Right kidney (tissue), 9 donors: ENCODE data around the gene HSPA12A.

Experiments
- DNase-seq: peaks from one replicate; pipeline ENCODE4 v3.0.0-alpha.2; 2016
- long read RNA-seq, 8 donors: transcript quantifications; one replicate each; lab custom pipeline, GENCODE V29; 2026

The HSPA12A gene
- long read RNA-seq, donor 1, full-length matches to known transcripts: 2 of 2 reads
- long read RNA-seq, donor 1, partial matches to known transcripts: 0 of 2 reads
- long read RNA-seq, donor 1, other reads (novel, unspliced or antisense): 0 of 2 reads
- long read RNA-seq, donor 2, full-length matches to known transcripts: 1 of 1 reads
- long read RNA-seq, donor 2, partial matches to known transcripts: 0 of 1 reads
- long read RNA-seq, donor 2, other reads (novel, unspliced or antisense): 0 of 1 reads
- long read RNA-seq, donor 3, full-length matches to known transcripts: 2 of 2 reads
- long read RNA-seq, donor 3, partial matches to known transcripts: 0 of 2 reads
- long read RNA-seq, donor 3, other reads (novel, unspliced or antisense): 0 of 2 reads
- long read RNA-seq, donor 4, full-length matches to known transcripts: 6 of 11 reads
- long read RNA-seq, donor 4, partial matches to known transcripts: 5 of 11 reads
- long read RNA-seq, donor 4, other reads (novel, unspliced or antisense): 0 of 11 reads
- long read RNA-seq, donor 5, full-length matches to known transcripts: 11 of 11 reads
- long read RNA-seq, donor 5, partial matches to known transcripts: 0 of 11 reads
- long read RNA-seq, donor 5, other reads (novel, unspliced or antisense): 0 of 11 reads
- long read RNA-seq, donor 6, full-length matches to known transcripts: 8 of 8 reads
- long read RNA-seq, donor 6, partial matches to known transcripts: 0 of 8 reads
- long read RNA-seq, donor 6, other reads (novel, unspliced or antisense): 0 of 8 reads
- long read RNA-seq, donor 7, full-length matches to known transcripts: 6 of 6 reads
- long read RNA-seq, donor 7, partial matches to known transcripts: 0 of 6 reads
- long read RNA-seq, donor 7, other reads (novel, unspliced or antisense): 0 of 6 reads
- long read RNA-seq, donor 8, full-length matches to known transcripts: 4 of 4 reads
- long read RNA-seq, donor 8, partial matches to known transcripts: 0 of 4 reads
- long read RNA-seq, donor 8, other reads (novel, unspliced or antisense): 0 of 4 reads

- DNase-seq: peak; percentile 97
Observed at GRCh38 chr10:116742367-116743265, at the start of gene HSPA12A. Gene HSPA12A (minus strand): TSS chr10:116742566. CDS start chr10:116742469, 97 bp downstream.

DNA sequence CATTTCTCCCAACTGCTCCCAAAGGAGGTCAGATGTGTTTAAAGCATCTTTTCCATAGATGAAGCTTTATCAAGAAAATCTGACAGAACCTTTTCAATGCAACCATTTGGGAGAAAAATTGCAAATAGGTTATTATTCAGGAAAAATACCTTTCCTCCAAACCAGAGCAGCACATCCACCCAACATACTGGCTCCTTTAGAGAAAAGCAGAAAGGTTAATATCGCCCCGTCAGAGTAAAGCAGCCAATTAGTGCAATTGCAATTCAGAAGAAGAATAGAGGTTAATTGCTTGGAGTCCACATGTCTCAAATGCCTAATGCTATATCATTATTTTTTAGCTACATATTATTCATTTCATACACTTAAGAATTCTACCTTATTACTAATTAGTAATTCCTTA lies 48.9 kb upstream of the HSPA12A start:
- no peak for DNase-seq

DNA sequence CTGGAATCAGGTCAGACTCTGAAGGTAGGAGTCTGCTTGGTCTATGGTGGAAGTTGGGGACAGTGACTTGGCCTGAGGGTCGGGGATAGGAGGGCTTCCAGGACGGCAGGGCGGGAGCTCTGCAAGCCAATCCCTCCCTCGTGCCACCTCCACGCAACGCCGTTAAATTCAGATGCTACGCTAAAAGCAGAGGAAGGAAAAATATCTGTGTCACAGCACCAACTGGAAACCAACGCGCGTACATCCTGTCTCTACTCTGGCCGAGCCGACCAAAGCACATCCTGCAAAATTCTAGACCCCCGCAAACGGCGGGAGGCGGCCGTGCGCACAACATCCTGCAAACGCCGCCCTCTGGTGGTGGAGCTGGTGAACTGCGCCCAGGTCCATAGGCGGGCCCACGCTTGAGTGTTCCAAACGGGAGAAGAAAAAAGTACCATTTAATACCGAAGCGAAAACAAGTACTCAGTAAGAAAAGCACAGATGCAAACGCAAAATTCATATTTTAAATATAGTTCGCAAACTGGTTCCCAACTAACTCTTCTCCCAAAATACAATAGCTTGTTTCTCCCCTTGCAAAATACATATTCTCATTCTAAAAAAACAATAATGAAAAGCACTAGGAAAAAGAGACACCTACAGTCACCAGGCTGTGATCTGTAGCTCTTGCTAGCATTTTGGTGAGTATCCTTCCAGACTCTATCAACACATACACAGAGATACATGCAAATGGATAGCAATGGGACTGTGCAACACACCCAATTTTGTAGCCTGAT lies 45.7 kb upstream of the HSPA12A start:
- DNase-seq: peak; percentile 73

DNA sequence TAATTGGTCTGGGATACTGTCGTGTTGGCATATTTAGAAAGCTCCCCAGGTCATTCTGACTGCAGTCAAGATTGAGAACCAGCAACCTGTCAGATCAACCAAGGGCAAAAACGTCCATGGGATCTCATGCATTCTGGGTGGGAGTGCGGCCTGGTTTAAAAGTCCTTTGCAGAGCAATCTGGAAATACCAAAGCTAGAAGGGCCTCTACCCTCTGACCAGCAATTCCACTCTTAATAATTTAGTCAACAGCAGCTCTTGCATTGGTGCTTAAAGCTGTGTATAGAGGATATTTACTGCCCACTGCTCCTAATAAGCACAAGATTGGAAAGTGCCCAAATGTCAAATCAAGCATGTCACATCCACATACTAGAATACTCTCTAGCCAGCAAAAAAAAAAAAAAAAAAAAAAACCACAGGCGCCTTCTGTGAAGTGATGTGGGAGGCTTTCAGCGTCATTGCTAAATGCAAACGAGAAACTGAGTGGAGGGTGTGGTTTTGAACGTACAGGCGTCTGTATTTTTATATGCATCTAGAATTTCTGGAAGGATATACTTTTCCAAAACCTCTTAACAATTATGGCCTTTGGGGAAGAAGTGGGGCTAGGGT lies 44.8 kb upstream of the HSPA12A start:
- DNase-seq: no peak

DNA sequence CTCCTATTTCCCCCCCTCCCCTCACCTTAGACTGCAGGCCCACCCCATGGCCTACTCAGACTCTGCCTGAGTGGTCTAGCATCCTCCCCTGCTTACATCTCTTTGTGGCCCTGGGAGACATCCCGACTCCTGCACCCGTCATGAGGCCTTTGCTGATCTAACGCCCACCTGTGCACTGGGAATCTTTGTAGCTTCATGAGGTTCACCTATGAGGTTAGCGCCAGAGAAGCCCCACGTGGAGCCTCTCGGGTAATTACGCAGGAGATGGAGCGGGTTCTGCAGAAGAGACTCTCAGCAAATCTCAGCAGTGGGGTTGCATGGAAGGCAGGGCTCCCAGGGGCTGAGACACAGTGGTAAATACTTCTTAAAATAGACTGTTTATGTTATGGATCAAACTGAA lies 43.5 kb upstream of the HSPA12A start:
- DNase-seq: no peak

DNA sequence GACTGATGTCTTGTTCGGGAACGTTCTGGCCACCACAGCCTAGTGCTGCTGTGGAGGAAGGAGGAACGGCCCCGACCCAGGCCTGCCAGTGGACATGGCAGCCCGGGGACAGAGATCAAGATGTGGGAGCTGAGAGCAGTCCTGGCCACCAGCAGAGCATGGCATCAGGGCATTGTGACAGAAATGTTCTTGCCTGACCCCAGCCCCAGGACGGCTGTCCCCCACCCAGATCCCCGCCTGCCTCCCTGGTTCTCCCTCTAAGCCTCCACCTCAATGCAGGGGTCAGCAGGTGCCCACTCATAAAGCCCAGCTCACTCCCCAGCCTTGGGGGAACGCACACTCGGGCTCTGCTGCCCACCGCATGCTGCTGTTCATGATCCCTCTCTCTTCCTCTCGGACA lies 42.9 kb upstream of the HSPA12A start:
- no peak for DNase-seq

- no peak for DNase-seq
Observed at GRCh38 chr10:116784651-116785050, 42.3 kb upstream of the HSPA12A start.

GRCh38 chr10:116784035-116784434 lies 41.7 kb upstream of the HSPA12A start:
- no peak for DNase-seq

DNA sequence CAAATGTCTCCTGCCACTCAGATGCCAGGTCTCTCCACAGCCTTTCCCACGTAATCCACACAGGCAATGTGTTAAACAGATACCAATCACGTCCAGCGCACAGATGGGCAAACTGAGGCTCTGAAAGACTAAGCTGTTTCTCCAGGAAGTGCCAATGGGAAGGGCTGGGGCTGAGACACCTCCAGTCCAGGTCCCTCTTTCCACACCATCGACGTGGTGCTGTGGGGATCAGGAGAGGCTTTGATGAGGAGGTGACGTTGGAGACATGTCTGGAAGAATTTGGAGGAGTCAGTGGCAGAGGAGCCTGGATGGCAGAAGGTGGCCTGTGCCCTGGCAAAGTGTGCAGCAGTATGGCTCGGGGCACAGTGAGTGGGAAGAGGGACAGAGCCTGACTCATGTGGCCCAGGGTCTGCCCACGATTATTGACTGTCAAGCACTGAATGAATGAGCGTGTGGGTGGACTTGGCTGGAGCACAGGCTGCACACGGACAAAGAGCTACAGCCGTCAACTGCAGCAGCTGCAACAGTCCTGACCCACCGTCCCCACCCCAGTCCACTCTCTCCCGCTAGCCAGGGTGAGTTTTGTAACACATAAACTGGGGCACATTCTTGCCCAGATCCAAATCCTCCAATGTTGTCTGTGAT lies 40.8 kb upstream of the HSPA12A start:
- DNase-seq: no peak

GRCh38 chr10:116781370-116781884 lies 39.1 kb upstream of the HSPA12A start:
- no peak for DNase-seq

DNA sequence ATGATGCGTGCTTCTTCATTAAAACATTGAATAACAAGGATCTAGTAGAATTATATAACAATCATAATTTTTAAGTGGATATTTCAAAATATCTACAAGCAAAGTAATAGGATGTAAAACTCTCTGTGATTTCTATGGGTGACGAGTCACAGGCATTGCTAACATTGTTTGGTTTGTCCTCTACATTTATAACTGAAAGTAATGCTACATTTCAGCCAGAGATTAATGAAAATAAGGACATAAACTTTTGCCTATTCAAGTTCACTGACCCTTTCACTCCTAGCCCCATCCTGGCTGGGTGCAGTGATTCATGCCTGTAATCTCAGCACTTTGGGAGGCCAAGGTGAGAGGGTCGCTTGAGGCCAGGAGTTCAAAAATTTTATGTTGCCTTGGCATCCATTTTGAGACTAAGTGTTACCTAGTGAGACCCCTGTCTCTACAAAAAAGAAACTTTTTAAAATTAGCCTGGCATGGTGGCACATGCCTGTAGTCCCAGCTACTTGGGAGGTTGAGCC lies 38.4 kb upstream of the HSPA12A start:
- DNase-seq: no peak

DNA sequence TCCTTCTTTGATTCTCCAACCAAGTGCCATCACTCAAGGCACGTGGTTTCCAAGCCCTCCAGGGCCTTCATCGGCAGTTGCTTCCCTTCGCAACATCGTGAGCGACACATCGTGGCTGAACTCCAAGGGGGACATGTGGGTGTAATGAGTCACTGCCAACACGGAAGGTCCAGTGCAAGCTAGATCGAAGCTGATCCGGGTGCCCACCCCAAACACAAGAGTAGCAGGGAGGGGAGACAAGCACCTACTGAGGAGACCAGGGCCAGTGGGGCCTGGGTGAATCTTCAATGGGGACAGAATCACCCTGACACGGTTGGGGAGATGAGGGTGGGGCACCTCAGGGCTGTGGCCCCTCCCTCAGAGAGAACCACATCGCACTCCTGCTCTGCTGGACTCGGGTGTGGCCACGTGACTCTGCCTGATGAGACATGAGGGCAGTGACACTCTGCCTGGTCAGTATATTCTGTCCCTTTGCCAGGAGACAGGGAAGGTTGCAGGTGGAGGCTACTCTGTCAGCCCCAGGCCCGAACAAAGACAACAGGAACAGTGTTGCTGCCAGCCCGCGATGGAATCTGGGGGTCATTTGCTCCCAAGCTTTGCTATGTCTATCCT lies 36.8 kb upstream of the HSPA12A start:
- no peak for DNase-seq

GRCh38 chr10:116777006-116777405 lies 34.6 kb upstream of the HSPA12A start:
- DNase-seq: no peak

- no peak for DNase-seq
Observed at GRCh38 chr10:116775488-116776400, 33.4 kb upstream of the HSPA12A start.

DNA sequence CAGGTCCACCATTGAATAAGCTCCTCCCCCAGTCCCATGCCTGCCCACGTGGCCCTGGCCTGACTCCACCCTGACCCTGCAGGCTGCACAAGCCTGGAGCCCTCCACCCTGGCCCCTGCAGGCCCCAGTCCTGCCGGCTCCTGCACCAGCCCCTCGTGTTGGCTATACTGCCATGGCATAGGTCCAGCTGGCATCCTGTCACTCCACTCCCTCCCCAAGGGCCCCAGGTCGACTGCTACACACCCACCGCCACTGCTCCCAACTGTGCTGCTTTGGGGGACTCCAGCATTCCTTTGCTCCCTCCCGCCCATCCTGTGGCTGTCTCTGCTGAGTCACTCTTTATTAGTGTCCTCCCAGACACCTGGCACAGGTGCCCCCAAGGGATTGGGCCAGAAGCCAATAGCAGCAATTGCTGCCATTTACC lies 32.4 kb upstream of the HSPA12A start:
- no peak for DNase-seq

DNA sequence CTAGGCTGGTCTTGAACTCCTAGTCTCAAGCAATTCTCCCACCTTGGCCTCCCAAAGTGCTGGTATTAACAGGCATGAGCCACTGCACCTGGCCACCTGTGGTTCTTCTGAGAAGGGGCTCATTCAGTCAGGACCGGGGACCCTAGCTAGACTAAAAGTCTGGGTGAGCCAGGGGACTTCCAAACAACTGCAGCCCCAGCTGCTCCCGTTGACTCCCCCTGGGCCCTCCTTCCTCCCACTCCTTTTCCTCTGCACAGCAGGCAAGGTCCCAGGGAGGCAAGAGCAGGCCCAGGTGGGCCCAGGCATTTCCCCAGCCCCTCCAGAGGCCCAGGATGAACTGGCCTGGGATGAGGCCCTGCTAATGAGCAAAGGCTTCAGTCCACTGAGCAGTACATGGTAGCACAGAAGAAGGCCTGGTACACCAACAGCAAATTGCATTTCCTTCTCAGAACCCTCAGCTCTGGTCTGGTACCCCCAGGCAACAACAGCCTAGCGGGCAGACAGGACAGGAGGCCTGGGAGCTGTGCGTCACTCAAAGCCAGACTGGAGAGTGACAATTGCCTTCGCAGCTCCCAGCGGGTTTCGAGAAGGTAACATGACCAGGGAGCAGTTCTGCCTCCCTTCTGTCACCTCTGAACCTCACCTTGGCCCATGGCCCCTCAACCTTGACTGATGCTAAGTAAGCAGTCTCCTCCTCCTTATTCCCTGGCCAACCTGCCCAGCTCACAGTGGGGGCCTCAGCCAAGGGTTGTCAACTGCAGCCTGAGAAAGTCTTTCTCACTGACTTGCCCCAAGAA lies 30.7 kb upstream of the HSPA12A start:
- DNase-seq: peak; percentile 23

DNA sequence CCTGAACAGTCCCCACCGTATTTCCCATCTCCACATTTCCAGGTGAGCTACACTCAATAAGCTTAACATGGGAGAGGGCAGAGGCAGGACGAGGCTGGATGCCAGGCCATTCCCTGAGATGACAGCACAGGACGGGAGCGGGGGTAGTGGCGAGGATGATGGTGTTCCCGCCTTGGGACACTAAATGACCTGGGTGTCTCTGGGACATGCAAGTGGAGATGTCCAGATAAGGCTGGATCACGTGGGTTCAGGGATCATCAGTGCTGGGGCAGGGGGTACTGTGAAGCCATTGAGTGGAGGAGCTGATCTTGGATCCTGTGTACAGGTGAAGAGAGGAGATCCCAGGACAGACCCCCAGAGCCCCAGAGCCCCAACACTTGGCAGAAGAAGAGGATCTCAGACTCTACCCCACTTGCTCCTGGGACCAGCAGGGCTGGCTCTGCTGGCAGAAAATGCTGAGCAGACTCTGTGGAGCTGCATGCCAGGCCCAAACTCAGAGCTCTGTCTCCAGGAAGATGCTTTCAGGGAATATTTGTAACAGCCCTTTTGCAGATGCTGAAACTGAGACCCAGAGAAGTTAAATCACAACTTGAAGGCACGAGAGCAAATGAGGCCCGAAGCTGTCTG lies 29.7 kb upstream of the HSPA12A start:
- DNase-seq: no peak
